NCI-H1105 (cell line): ENCODE data around the gene ANK3.

Experiments
- DNase-seq: peaks from one replicate; lab custom pipeline; 2025; lab: John Stamatoyannopoulos, UW

The ANK3 gene

GRCh38 chr10:60343254-60343653 is 46.4 kb downstream of the ANK3 start:
- no peak for DNase-seq

GRCh38 chr10:60341969-60342368 is 47.7 kb downstream of the ANK3 start:
- DNase-seq = no peak

GRCh38 chr10:60340973-60341372 is 48.7 kb downstream of the ANK3 start:
- DNase-seq = no peak

- no peak for DNase-seq
Measured at GRCh38 chr10:60339757-60340156, 49.9 kb downstream of the ANK3 start.

- DNase-seq = no peak
Measured at GRCh38 chr10:60338786-60339185, 50.9 kb downstream of the ANK3 start.

GRCh38 chr10:60338002-60338564 is 51.6 kb downstream of the ANK3 start:
- DNase-seq = no peak

- no peak for DNase-seq
Measured at GRCh38 chr10:60336901-60337630, 52.6 kb downstream of the ANK3 start.

- no peak for DNase-seq
Measured at GRCh38 chr10:60335708-60336107, 54.0 kb downstream of the ANK3 start.

GRCh38 chr10:60334991-60335390 is 54.7 kb downstream of the ANK3 start:
- no peak for DNase-seq

GRCh38 chr10:60332371-60332770 is 57.3 kb downstream of the ANK3 start:
- no peak for DNase-seq

- DNase-seq = no peak
Measured at GRCh38 chr10:60331886-60332285, 57.8 kb downstream of the ANK3 start.

GRCh38 chr10:60323162-60323561 is 66.5 kb downstream of the ANK3 start:
- DNase-seq = no peak

GRCh38 chr10:60320666-60321065 is 69.0 kb downstream of the ANK3 start:
- no peak for DNase-seq

- no peak for DNase-seq
Measured at GRCh38 chr10:60316029-60316428, 73.6 kb downstream of the ANK3 start.

- DNase-seq = no peak
Measured at GRCh38 chr10:60315311-60315710, 74.4 kb downstream of the ANK3 start.

- DNase-seq = no peak
Measured at GRCh38 chr10:60314069-60314940, 75.4 kb downstream of the ANK3 start.

GRCh38 chr10:60313589-60313952 is 76.1 kb downstream of the ANK3 start:
- no peak for DNase-seq

GRCh38 chr10:60312818-60313588 is 76.7 kb downstream of the ANK3 start:
- DNase-seq = no peak

- DNase-seq = no peak
Measured at GRCh38 chr10:60311821-60312220, 77.9 kb downstream of the ANK3 start.

GRCh38 chr10:60310740-60311139 is 78.9 kb downstream of the ANK3 start:
- DNase-seq = no peak

GRCh38 chr10:60309891-60310290 is 79.8 kb downstream of the ANK3 start:
- no peak for DNase-seq

- DNase-seq = no peak
Measured at GRCh38 chr10:60309371-60309770, 80.3 kb downstream of the ANK3 start.
